HEK293 (cell line): ENCODE measurements around the gene CD59.
A peak's percentile ranks its signal among the peaks of the same experiment; 100 is the strongest.

Experiments
- EGR2 ChIP-seq: fragments of 450-650 bp; formaldehyde crosslinking; IDR thresholded peaks from 2 replicates; pipeline ENCODE4 v1.5.1; 2016; ENCODE audit warnings: low read depth, missing biosample characterization, missing genetic modification characterization
- IKZF3 ChIP-seq: fragments of 450-650 bp; IDR thresholded peaks from 2 replicates; pipeline ENCODE4 v1.5.0; 2018; ENCODE audit warnings: missing biosample characterization, mild to moderate bottlenecking, missing genetic modification characterization, moderate library complexity
- OVOL3 ChIP-seq: fragments of 450-650 bp; formaldehyde crosslinking; IDR thresholded peaks from 2 replicates; pipeline ENCODE4 v1.5.1; 2016; ENCODE audit warnings: missing biosample characterization, missing genetic modification characterization
- PBX3 ChIP-seq: sonication (generic); formaldehyde crosslinking; IDR thresholded peaks from 2 replicates; pipeline ENCODE4 v1.8.1; 2022; ENCODE audit warnings: mild to moderate bottlenecking, moderate library complexity, missing genetic modification reagents
- SALL2 ChIP-seq: fragments of 450-650 bp; formaldehyde crosslinking; IDR thresholded peaks from 2 replicates; pipeline ENCODE4 v1.5.0; 2017; ENCODE audit warnings: missing biosample characterization, mild to moderate bottlenecking, missing genetic modification characterization, borderline replicate concordance
- SCRT1 ChIP-seq: fragments of 450-650 bp; formaldehyde crosslinking; IDR thresholded peaks from 2 replicates; pipeline ENCODE4 v1.5.1; 2016; ENCODE audit warnings: missing biosample characterization, missing genetic modification characterization, borderline replicate concordance
- YY2 ChIP-seq: fragments of 450-650 bp; formaldehyde crosslinking; IDR thresholded peaks from 2 replicates; pipeline ENCODE4 v1.5.1; 2016; ENCODE audit warnings: missing biosample characterization, missing genetic modification characterization
- ZBTB21 ChIP-seq: fragments of 450-650 bp; formaldehyde crosslinking; IDR thresholded peaks from 2 replicates; pipeline ENCODE4 v1.5.1; 2017; ENCODE audit warnings: missing biosample characterization, missing genetic modification characterization
- ZBTB8A ChIP-seq: fragments of 450-650 bp; formaldehyde crosslinking; IDR thresholded peaks from 2 replicates; pipeline ENCODE4 v1.5.1; 2016; ENCODE audit warnings: missing biosample characterization, missing genetic modification characterization
- ZFP37 ChIP-seq: fragments of 450-650 bp; formaldehyde crosslinking; IDR thresholded peaks from 2 replicates; pipeline ENCODE4 v1.5.1; 2016; ENCODE audit warnings: missing biosample characterization, missing genetic modification characterization
- ZFP41 ChIP-seq: fragments of 450-650 bp; formaldehyde crosslinking; IDR thresholded peaks from 2 replicates; pipeline ENCODE4 v1.5.1; 2016; ENCODE audit warnings: missing biosample characterization, missing genetic modification characterization, borderline replicate concordance
- ZNF132 ChIP-seq: fragments of 450-650 bp; formaldehyde crosslinking; IDR thresholded peaks from 2 replicates; pipeline ENCODE4 v1.5.1; 2017; ENCODE audit warnings: missing biosample characterization, missing genetic modification characterization, borderline replicate concordance
- ZNF133 ChIP-seq: fragments of 450-650 bp; formaldehyde crosslinking; IDR thresholded peaks from 2 replicates; pipeline ENCODE4 v1.5.1; 2016; ENCODE audit warnings: missing biosample characterization, missing genetic modification characterization
- ZNF146 ChIP-seq: fragments of 450-650 bp; formaldehyde crosslinking; IDR thresholded peaks from 2 replicates; pipeline ENCODE4 v1.5.1; 2016; ENCODE audit warnings: missing biosample characterization, missing genetic modification characterization
- ZNF19 ChIP-seq: fragments of 450-650 bp; formaldehyde crosslinking; IDR thresholded peaks from 2 replicates; pipeline ENCODE4; 2016; ENCODE audit warnings: missing biosample characterization, missing genetic modification characterization, low read depth
- ZNF221 ChIP-seq: fragments of 450-650 bp; formaldehyde crosslinking; IDR thresholded peaks from 2 replicates; pipeline ENCODE4 v1.5.1; 2017; ENCODE audit warnings: missing biosample characterization, missing genetic modification characterization, borderline replicate concordance
- ZNF302 ChIP-seq: fragments of 450-650 bp; formaldehyde crosslinking; IDR thresholded peaks from 2 replicates; pipeline ENCODE4 v1.5.1; 2016; ENCODE audit warnings: missing biosample characterization, missing genetic modification characterization, low read depth
- ZNF354C ChIP-seq: fragments of 450-650 bp; formaldehyde crosslinking; IDR thresholded peaks from 2 replicates; pipeline ENCODE4 v1.5.1; 2016; ENCODE audit warnings: missing biosample characterization, missing genetic modification characterization, low read depth, borderline replicate concordance
- ZNF391 ChIP-seq: fragments of 450-650 bp; formaldehyde crosslinking; IDR thresholded peaks from 2 replicates; pipeline ENCODE4 v1.5.1; 2016; ENCODE audit warnings: low read depth, missing biosample characterization, missing genetic modification characterization, borderline replicate concordance
- ZNF416 ChIP-seq: fragments of 450-650 bp; formaldehyde crosslinking; IDR thresholded peaks from 2 replicates; pipeline ENCODE4 v1.5.1; 2016; ENCODE audit warnings: missing biosample characterization, missing genetic modification characterization
- ZNF514 ChIP-seq: fragments of 450-650 bp; formaldehyde crosslinking; IDR thresholded peaks from 2 replicates; pipeline ENCODE4 v1.5.1; 2016; ENCODE audit warnings: missing biosample characterization, missing genetic modification characterization
- ZNF544 ChIP-seq: fragments of 450-650 bp; formaldehyde crosslinking; IDR thresholded peaks from 2 replicates; pipeline ENCODE4 v1.5.0; 2017; ENCODE audit warnings: missing biosample characterization, missing genetic modification characterization
- ZNF571 ChIP-seq: fragments of 450-650 bp; formaldehyde crosslinking; IDR thresholded peaks from 2 replicates; pipeline ENCODE4 v1.5.0; 2017; ENCODE audit warnings: missing biosample characterization, missing genetic modification characterization
- ZNF707 ChIP-seq: fragments of 450-650 bp; formaldehyde crosslinking; IDR thresholded peaks from 2 replicates; pipeline ENCODE4 v1.5.1; 2016; ENCODE audit warnings: missing biosample characterization, missing genetic modification characterization
- ZNF768 ChIP-seq: fragments of 450-650 bp; formaldehyde crosslinking; IDR thresholded peaks from 2 replicates; pipeline ENCODE4 v1.5.1; 2018; ENCODE audit warnings: missing biosample characterization, mild to moderate bottlenecking, missing genetic modification characterization
- ZNF830 ChIP-seq: fragments of 450-650 bp; IDR thresholded peaks from 2 replicates; pipeline ENCODE4 v1.5.0; 2018; ENCODE audit warnings: missing biosample characterization, missing genetic modification characterization, low read depth, mild to moderate bottlenecking, moderate library complexity
- TF ChIP-seq, protein P1 (sequence below): fragments of 450-650 bp; formaldehyde crosslinking; IDR thresholded peaks from 2 replicates; pipeline ENCODE4 v1.5.1; 2016; ENCODE audit warnings: missing biosample characterization, missing genetic modification characterization, borderline replicate concordance
- TF ChIP-seq, protein P2 (sequence below): fragments of 450-650 bp; formaldehyde crosslinking; IDR thresholded peaks from 2 replicates; pipeline ENCODE4 v1.5.1; 2016; ENCODE audit warnings: missing biosample characterization, missing genetic modification characterization
- TF ChIP-seq, protein P3 (sequence below): fragments of 450-650 bp; formaldehyde crosslinking; IDR thresholded peaks from 2 replicates; pipeline ENCODE4 v1.5.1; 2016; ENCODE audit warnings: missing biosample characterization, missing genetic modification characterization
- TF ChIP-seq, protein P4 (sequence below): fragments of 450-650 bp; formaldehyde crosslinking; IDR thresholded peaks from 2 replicates; pipeline ENCODE4 v1.5.1; 2017; ENCODE audit warnings: missing biosample characterization, missing genetic modification characterization

CD59 gene

GRCh38 chr11:33692013-33692504 lies 44.2 kb downstream of the CD59 start (continued):
- TF ChIP-seq YY2 (no peak), ZNF830 (tag by site-specific recombination) (no peak), ZNF302 (tag by site-specific recombination) (no peak), ZNF221 (tag by site-specific recombination) (no peak), ZBTB21 (peak; percentile 51; the same call in 1 of the 2 replicates), ZNF571 (tag by site-specific recombination) (no peak), ZNF514 (no peak), ZNF133 (tag by site-specific recombination) (no peak), ZNF544 (tag by site-specific recombination) (no peak), PBX3 (CRISPR knock-in tag) (no peak), ZFP41 (tag by site-specific recombination) (no peak), EGR2 (tag by site-specific recombination) (no peak), ZBTB8A (tag by site-specific recombination) (no peak), ZNF146 (tag by site-specific recombination) (no peak), SCRT1 (tag by site-specific recombination) (no peak; the same call in 1 of the 2 replicates), ZNF391 (tag by site-specific recombination) (no peak), IKZF3 (no peak; the same call in 1 of the 2 replicates), ZFP37 (tag by site-specific recombination) (no peak), ZNF19 (tag by site-specific recombination) (no peak), ZNF354C (tag by site-specific recombination) (no peak), ZNF416 (tag by site-specific recombination) (no peak), ZNF768 (no peak), ZNF707 (no peak), ZNF132 (tag by site-specific recombination) (no peak), OVOL3 (tag by site-specific recombination) (no peak), SALL2 (tag by site-specific recombination) (no peak)
- TF ChIP-seq, protein P1, sequence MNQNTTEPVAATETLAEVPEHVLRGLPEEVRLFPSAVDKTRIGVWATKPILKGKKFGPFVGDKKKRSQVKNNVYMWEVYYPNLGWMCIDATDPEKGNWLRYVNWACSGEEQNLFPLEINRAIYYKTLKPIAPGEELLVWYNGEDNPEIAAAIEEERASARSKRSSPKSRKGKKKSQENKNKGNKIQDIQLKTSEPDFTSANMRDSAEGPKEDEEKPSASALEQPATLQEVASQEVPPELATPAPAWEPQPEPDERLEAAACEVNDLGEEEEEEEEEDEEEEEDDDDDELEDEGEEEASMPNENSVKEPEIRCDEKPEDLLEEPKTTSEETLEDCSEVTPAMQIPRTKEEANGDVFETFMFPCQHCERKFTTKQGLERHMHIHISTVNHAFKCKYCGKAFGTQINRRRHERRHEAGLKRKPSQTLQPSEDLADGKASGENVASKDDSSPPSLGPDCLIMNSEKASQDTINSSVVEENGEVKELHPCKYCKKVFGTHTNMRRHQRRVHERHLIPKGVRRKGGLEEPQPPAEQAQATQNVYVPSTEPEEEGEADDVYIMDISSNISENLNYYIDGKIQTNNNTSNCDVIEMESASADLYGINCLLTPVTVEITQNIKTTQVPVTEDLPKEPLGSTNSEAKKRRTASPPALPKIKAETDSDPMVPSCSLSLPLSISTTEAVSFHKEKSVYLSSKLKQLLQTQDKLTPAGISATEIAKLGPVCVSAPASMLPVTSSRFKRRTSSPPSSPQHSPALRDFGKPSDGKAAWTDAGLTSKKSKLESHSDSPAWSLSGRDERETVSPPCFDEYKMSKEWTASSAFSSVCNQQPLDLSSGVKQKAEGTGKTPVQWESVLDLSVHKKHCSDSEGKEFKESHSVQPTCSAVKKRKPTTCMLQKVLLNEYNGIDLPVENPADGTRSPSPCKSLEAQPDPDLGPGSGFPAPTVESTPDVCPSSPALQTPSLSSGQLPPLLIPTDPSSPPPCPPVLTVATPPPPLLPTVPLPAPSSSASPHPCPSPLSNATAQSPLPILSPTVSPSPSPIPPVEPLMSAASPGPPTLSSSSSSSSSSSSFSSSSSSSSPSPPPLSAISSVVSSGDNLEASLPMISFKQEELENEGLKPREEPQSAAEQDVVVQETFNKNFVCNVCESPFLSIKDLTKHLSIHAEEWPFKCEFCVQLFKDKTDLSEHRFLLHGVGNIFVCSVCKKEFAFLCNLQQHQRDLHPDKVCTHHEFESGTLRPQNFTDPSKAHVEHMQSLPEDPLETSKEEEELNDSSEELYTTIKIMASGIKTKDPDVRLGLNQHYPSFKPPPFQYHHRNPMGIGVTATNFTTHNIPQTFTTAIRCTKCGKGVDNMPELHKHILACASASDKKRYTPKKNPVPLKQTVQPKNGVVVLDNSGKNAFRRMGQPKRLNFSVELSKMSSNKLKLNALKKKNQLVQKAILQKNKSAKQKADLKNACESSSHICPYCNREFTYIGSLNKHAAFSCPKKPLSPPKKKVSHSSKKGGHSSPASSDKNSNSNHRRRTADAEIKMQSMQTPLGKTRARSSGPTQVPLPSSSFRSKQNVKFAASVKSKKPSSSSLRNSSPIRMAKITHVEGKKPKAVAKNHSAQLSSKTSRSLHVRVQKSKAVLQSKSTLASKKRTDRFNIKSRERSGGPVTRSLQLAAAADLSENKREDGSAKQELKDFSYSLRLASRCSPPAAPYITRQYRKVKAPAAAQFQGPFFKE (tag by site-specific recombination): no peak
- TF ChIP-seq, protein P2, sequence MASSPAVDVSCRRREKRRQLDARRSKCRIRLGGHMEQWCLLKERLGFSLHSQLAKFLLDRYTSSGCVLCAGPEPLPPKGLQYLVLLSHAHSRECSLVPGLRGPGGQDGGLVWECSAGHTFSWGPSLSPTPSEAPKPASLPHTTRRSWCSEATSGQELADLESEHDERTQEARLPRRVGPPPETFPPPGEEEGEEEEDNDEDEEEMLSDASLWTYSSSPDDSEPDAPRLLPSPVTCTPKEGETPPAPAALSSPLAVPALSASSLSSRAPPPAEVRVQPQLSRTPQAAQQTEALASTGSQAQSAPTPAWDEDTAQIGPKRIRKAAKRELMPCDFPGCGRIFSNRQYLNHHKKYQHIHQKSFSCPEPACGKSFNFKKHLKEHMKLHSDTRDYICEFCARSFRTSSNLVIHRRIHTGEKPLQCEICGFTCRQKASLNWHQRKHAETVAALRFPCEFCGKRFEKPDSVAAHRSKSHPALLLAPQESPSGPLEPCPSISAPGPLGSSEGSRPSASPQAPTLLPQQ (tag by site-specific recombination): peak; percentile 82
- TF ChIP-seq, protein P3, sequence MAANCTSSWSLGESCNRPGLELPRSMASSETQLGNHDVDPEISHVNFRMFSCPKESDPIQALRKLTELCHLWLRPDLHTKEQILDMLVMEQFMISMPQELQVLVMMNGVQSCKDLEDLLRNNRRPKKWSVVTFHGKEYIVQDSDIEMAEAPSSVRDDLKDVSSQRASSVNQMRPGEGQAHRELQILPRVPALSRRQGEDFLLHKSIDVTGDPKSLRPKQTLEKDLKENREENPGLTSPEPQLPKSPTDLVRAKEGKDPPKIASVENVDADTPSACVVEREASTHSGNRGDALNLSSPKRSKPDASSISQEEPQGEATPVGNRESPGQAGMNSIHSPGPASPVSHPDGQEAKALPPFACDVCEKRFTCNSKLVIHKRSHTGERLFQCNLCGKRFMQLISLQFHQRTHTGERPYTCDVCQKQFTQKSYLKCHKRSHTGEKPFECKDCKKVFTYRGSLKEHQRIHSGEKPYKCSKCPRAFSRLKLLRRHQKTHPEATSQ (tag by site-specific recombination): no peak
- TF ChIP-seq, protein P4, sequence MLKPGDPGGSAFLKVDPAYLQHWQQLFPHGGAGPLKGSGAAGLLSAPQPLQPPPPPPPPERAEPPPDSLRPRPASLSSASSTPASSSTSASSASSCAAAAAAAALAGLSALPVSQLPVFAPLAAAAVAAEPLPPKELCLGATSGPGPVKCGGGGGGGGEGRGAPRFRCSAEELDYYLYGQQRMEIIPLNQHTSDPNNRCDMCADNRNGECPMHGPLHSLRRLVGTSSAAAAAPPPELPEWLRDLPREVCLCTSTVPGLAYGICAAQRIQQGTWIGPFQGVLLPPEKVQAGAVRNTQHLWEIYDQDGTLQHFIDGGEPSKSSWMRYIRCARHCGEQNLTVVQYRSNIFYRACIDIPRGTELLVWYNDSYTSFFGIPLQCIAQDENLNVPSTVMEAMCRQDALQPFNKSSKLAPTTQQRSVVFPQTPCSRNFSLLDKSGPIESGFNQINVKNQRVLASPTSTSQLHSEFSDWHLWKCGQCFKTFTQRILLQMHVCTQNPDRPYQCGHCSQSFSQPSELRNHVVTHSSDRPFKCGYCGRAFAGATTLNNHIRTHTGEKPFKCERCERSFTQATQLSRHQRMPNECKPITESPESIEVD (tag by site-specific recombination): peak; percentile 92
